GM23338 (cell line): ENCODE data around the gene CFAP299. TPM values are rescaled to one million over a fixed set of nuclear protein-coding genes. Genes with fewer than 3 reads are reported as not detected.

Experiments
- ATAC-seq: fragments of 200-7000 bp; cut with Tn5 transposase; 3 replicates; pipeline ENCODE4 v1.9.1; 2020
- DNase-seq: peaks from one replicate; pipeline ENCODE4 v3.0.0-alpha.2; 2015; ENCODE audit warnings: low spot score
- H2AFZ ChIP-seq: fragments of 200-600 bp; sonication (generic); 2 replicates; pipeline ENCODE4 v1.8.0; 2016; ENCODE audit warnings: antibody characterized with exemption, mild to moderate bottlenecking, moderate library complexity
- H3F3A ChIP-seq: fragments of 200-600 bp; sonication (generic); replicated peaks from 2 replicates; pipeline ENCODE4 v1.8.0; 2017; ENCODE audit warnings: antibody characterized with exemption, mixed run types, low read depth
- H3K27ac ChIP-seq: fragments of 200-600 bp; sonication (generic); 2 replicates; pipeline ENCODE4 v1.6.1; 2016; ENCODE audit warnings: low read depth
- H3K27me3 ChIP-seq: fragments of 200-600 bp; sonication (generic); 2 replicates; pipeline ENCODE4 v1.8.0; 2016; ENCODE audit warnings: mild to moderate bottlenecking, mixed run types, moderate library complexity; ENCODE audit not compliant: insufficient read depth
- H3K36me3 ChIP-seq: fragments of 200-600 bp; sonication (generic); 2 replicates; pipeline ENCODE4 v1.8.0; 2016; ENCODE audit warnings: mild to moderate bottlenecking; ENCODE audit not compliant: insufficient read depth
- H3K4me1 ChIP-seq: fragments of 200-600 bp; sonication (generic); 2 replicates; pipeline ENCODE4 v1.8.0; 2016; ENCODE audit warnings: mild to moderate bottlenecking, moderate library complexity; ENCODE audit not compliant: insufficient read depth
- H3K4me2 ChIP-seq: fragments of 200-600 bp; sonication (generic); 2 replicates; pipeline ENCODE4 v1.7.1; 2017; ENCODE audit warnings: mixed run types
- H3K4me3 ChIP-seq: fragments of 200-600 bp; sonication (generic); 2 replicates; pipeline ENCODE4 v1.6.1; 2016; ENCODE audit warnings: mixed run types
- H3K79me2 ChIP-seq: fragments of 200-600 bp; sonication (generic); replicated peaks from 2 replicates; pipeline ENCODE4 v1.8.0; 2017; ENCODE audit warnings: mild to moderate bottlenecking; ENCODE audit not compliant: insufficient read depth
- H3K9me2 ChIP-seq: fragments of 200-600 bp; sonication (generic); 2 replicates; pipeline ENCODE4 v1.8.0; 2017; ENCODE audit not compliant: insufficient read depth
- H4K20me1 ChIP-seq: fragments of 200-600 bp; sonication (generic); replicated peaks from 2 replicates; pipeline ENCODE4 v1.8.0; 2017; ENCODE audit warnings: mild to moderate bottlenecking; ENCODE audit not compliant: insufficient read depth
- H3K27ac Mint-ChIP-seq: 2 replicates; pipeline ENCODE4 v1.8.0; 2020; ENCODE audit warnings: inconsistent platforms, mild to moderate bottlenecking, moderate library complexity, mixed read lengths
- H3K27me3 Mint-ChIP-seq: 3 replicates; pipeline ENCODE4 v1.8.0; 2022; ENCODE audit warnings: low read depth, mild to moderate bottlenecking, moderate library complexity, mixed read lengths, inconsistent platforms; ENCODE audit not compliant: insufficient read depth, poor library complexity
- H3K36me3 Mint-ChIP-seq: 3 replicates; pipeline ENCODE4 v1.8.0; 2021; ENCODE audit warnings: low read depth, mild to moderate bottlenecking, inconsistent platforms, moderate library complexity, mixed read lengths
- H3K4me1 Mint-ChIP-seq: 3 replicates; pipeline ENCODE4 v1.8.0; 2020; ENCODE audit warnings: mild to moderate bottlenecking, inconsistent platforms, mixed read lengths
- H3K4me3 Mint-ChIP-seq: 3 replicates; pipeline ENCODE4 v1.8.0; 2021; ENCODE audit warnings: moderate library complexity, mild to moderate bottlenecking, inconsistent platforms, mixed read lengths
- H3K9me3 Mint-ChIP-seq: 3 replicates; pipeline ENCODE4 v1.8.0; 2020; ENCODE audit warnings: moderate library complexity, mild to moderate bottlenecking, inconsistent platforms, mixed read lengths
- CREB1 ChIP-seq: fragments of 250-450 bp; sonication (Bioruptor Pico); IDR thresholded peaks from 2 replicates; pipeline ENCODE4 v1.5.0; 2020; ENCODE audit warnings: low read depth, mild to moderate bottlenecking, moderate library complexity
- ETS1 ChIP-seq: IDR thresholded peaks from 2 replicates; pipeline ENCODE4 v1.6.1; 2016; ENCODE audit warnings: antibody characterized with exemption
- EZH2 ChIP-seq: fragments of 200-600 bp; sonication (generic); IDR thresholded peaks from one replicate; pipeline ENCODE4 v1.8.0; 2017; ENCODE audit warnings: antibody characterized with exemption, mild to moderate bottlenecking, low read depth; ENCODE audit not compliant: unreplicated experiment
- POLR2AphosphoS5 ChIP-seq: IDR thresholded peaks from 2 replicates; pipeline ENCODE4 v1.6.1; 2016; ENCODE audit warnings: antibody characterized with exemption, low read depth
- REST ChIP-seq: IDR thresholded peaks from one replicate; pipeline ENCODE4 v1.6.1; 2018; ENCODE audit warnings: antibody characterized with exemption; ENCODE audit not compliant: unreplicated experiment
- ZNF114 ChIP-seq: fragments of 250-450 bp; sonication (Bioruptor Pico); IDR thresholded peaks from 2 replicates; pipeline ENCODE4 v1.5.0; 2020; ENCODE audit warnings: mild to moderate bottlenecking, moderate library complexity
- ZNF462 ChIP-seq: fragments of 250-450 bp; sonication (Bioruptor Pico); IDR thresholded peaks from 2 replicates; pipeline ENCODE4 v1.5.0; 2020; ENCODE audit warnings: mild to moderate bottlenecking, moderate library complexity
- polyA plus RNA-seq: library from polyadenylated mRNA; unstranded; fragments of >200 nt; fragmentation: Nextera tagmentation; extraction: Ambion mirVana; gene quantifications from 2 replicates; pipeline ENCODE4 v1.2.1, GENCODE V29; 2016
- total RNA-seq: library from RNA; depleted of rRNA; stranded (reverse); fragments of >200 nt; shearing (Covaris generic); gene quantifications from 2 replicates; pipeline ENCODE4 v1.2.3, GENCODE V29; 2014

CFAP299 gene
- total and polyA plus RNA-seq, 2 experiments from 2014 or later, result not detected

- H3K27me3 Mint-ChIP-seq, result no peaks in the 10 kb centered on the region
- ATAC-seq, result no peak
- Histone ChIP-seq H4K20me1 (no peaks in the 10 kb centered on the region), H3K27ac (no peak overlapping the region), H3K9me2 (0 out of 2 replicates have a peak, but pooled peaks cover 2% of the 10 kb centered on the region), H3K27me3 (no peaks in the 10 kb centered on the region), H2AFZ (no peak overlapping the region), H3K4me1 (no peaks in the 10 kb centered on the region), H3K4me2 (no peak overlapping the region), H3K79me2 (no peaks in the 10 kb centered on the region), H3K4me3 (no peak overlapping the region), H3F3A (no peaks in the 10 kb centered on the region), H3K36me3 (no peaks in the 10 kb centered on the region)
- H3K4me3 Mint-ChIP-seq, result no peak overlapping the region
- peaks cover 4% of the 10 kb centered on the region; the same call in 2 of the 3 replicates for H3K4me1 Mint-ChIP-seq
- H3K9me3 Mint-ChIP-seq, result no peaks in the 10 kb centered on the region
- no peak overlapping the region for H3K27ac Mint-ChIP-seq
- DNase-seq, result no peak
- no peaks in the 10 kb centered on the region for H3K36me3 Mint-ChIP-seq
- no peak for TF ChIP-seq EZH2
- no peak for TF ChIP-seq REST
- TF ChIP-seq ZNF462 (CRISPR knock-in tag), result no peak
- TF ChIP-seq POLR2AphosphoS5, result no peak
- no peak for TF ChIP-seq CREB1 (CRISPR knock-in tag)
- TF ChIP-seq ETS1, result no peak
- TF ChIP-seq ZNF114, result no peak
These were observed 590.9 kb downstream of the CFAP299 start for GRCh38 chr4:80926446-80926845.
